GM10847 (cell line): ENCODE data around the gene LRRC36.

Experiments used
- POLR2A ChIP-seq: IDR thresholded peaks from 2 replicates; pipeline ENCODE4 v1.6.1; 2011; ENCODE audit not compliant: insufficient read length; ENCODE audit errors: extremely low read depth

Gene LRRC36

DNA sequence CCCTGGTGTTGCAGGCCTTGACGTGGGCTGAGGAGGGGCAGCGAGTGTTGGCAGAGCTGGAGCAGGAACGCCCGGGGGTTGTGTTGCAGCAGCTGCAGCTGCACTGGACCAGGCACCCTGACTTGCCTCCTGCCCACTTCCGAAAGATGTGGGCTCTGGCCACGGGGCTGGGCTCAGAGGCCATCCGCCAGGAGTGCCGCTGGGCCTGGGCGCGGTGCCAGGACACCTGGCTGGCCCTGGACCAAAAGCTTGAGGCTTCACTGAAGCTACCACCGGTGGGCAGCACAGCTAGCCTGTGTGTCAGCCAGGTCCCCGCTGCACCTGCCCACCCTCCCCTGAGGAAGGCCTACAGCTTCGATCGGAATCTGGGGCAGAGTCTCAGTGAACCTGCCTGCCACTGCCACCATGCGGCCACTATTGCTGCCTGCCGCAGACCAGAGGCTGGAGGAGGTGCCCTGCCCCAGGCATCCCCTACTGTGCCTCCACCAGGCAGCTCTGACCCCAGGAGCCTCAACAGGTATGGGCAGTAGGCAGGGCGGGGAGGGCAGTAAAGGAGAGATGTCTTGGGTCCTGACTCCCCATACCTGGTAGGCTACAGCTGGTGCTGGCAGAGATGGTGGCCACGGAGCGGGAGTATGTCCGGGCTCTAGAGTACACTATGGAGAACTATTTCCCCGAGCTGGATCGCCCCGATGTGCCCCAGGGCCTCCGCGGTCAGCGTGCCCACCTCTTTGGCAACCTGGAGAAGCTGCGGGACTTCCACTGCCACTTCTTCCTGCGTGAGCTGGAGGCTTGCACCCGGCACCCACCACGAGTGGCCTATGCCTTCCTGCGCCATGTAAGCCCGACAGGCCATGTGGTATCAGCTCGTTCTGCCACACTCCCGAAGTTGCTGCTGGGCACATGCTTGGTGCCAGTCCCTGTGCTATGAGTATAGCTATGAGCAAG lies 41.6 kb upstream of the LRRC36 start:
- no peak for TF ChIP-seq POLR2A

DNA sequence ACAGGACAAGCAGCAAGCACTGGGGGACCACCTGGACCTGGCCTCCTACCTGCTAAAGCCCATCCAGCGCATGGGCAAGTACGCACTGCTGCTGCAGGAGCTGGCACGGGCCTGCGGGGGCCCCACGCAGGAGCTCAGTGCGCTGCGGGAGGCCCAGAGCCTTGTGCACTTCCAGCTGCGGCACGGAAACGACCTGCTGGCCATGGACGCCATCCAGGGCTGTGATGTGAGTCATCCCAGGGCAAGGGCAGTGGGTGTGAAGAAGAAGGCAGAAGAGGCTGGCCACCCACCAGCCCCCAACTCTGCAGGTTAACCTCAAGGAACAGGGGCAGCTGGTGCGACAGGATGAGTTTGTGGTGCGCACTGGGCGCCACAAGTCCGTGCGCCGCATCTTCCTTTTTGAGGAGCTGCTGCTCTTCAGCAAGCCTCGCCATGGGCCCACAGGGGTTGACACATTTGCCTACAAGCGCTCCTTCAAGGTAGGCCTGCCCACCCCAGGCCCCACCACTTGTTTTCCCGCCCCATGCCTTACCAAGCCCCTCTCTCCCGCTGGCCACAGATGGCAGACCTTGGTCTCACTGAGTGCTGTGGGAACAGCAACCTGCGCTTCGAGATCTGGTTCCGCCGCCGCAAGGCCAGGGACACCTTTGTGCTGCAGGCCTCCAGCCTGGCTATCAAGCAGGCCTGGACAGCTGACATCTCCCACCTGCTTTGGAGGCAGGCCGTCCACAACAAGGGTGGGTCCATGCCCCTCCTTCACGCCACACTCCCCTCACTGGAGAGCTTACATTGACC lies 40.0 kb upstream of the LRRC36 start:
- no peak for TF ChIP-seq POLR2A

GRCh38 chr16:67287960-67288359 lies 38.7 kb upstream of the LRRC36 start:
- TF ChIP-seq POLR2A: no peak

DNA sequence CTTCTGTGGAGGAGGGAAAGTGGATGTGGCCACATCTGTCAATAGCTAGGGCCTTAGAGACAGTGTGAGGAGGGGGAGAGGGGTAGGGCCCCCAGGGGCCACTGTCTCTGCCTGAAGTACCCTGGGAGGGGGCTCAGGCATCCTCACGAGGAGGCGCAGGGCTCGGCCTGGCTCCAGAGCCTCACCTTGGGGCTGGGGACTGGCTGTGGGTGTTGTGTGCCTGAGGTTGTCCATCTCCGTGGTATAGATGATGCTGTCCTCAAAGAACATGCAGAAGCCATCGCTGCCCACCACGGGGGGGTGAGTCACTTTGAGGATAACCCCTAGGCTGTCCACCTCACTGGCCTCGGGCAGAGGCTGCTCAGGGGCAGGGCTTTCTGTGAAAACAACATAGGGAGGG lies 35.2 kb upstream of the LRRC36 start:
- no peak for TF ChIP-seq POLR2A

DNA sequence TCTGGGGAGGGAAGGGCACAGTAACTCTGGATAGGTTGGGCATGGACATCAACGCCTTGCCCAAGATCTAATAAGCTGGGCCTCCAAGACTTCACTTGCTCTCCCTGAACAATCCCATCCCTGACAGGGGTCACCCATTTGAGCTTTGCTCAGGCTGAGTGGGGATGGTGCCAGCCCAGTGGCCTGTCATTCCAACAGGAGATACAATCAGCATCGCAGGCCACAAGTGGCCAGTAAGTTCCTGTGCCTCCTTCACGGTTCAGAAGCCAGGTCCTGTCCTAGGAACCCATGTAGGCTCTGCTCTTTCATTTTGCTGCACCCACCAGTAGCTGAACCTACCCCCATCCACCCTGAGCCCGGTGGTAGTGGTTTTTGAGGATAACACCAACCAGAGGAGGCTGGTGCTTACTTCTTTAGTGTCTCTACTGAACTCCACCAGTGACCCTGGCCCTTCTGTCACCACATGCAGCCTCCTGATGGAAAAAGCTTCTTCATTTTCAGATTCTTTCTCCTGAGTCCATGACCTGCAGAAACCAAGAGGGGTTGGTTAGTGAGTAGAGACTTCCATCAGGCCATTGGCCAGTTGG lies 32.4 kb upstream of the LRRC36 start:
- TF ChIP-seq POLR2A: no peak

DNA sequence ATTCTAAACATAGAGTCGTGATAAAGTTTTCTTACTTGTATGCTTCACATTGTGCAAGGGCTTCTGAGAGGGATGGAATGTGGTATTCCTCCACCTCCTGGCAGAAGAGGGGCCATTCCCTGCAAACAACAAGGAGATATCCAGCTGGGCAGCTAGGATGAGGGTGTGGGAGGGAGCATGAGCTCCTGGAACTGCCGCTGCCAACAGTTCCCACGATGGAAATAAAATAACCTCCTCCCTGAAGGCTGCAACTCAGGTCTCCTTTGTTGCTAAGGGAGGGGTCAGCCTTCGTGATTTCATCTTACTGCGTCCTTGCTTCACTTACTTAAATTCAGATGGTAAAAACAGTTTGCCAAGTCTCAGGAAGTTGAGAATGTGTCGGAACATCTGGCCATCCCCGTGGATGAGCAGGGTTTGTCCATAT lies 31.7 kb upstream of the LRRC36 start:
- TF ChIP-seq POLR2A: no peak

- TF ChIP-seq POLR2A: no peak
Observed at GRCh38 chr16:67296420-67296819, 30.2 kb upstream of the LRRC36 start.

GRCh38 chr16:67298277-67298676 lies 28.3 kb upstream of the LRRC36 start:
- TF ChIP-seq POLR2A: no peak

DNA sequence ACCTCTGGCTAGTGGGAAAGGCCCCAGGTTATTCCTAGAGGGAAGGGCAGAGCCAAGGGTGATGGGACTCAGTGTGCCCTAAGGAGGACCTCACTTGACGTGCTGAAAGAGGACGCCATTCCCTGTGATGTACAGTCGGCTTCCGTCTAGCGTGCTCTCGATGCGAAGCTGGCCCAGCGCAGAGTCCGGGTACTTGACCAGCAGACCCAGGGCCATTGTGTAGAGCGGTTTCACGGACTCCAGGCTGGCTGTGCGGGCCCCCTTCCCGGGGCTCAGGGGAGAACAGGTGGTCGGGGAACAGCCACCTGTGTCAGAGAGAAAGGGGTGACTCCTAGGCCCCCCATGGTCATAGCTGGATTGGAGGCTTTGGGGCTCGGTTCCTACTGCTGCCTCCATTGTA lies 27.3 kb upstream of the LRRC36 start:
- no peak for TF ChIP-seq POLR2A

DNA sequence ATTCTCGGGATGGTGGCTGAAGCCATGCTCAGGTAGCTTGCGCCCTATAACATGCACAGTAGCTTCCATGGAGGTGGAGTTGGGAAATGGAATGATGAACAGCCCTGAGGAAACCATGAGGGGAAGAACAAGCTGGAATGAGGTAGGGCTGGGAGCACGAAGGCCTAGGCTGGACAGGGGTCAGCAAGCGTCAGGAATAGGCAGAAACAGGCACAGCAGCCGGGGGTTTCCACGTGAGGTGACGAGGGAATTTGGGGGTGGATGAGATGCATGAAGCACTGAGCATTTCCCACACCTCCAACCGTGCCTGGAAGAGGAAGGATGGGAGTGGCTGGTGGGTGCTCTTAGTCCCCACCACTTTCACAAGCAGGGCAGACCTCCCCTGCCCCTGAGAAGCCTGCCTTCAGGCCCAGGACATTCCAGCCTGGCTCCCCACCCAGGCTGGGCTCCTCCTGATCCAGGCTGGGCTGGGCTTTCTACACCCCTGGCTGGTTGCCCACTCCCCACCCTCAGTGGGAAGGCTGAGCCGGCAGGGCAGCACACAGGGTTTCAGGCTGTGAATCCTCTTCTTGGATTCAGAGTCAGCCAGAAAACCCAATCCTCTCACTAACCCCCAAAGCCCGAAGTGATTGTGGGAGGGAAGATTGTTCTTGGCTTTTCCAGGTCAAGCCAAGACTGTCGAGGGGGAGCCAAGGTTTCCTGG lies 25.4 kb upstream of the LRRC36 start:
- no peak for TF ChIP-seq POLR2A

GRCh38 chr16:67302076-67302475 lies 24.5 kb upstream of the LRRC36 start:
- no peak for TF ChIP-seq POLR2A

GRCh38 chr16:67302970-67303369 lies 23.6 kb upstream of the LRRC36 start:
- TF ChIP-seq POLR2A: no peak

- no peak for TF ChIP-seq POLR2A
Observed at GRCh38 chr16:67304020-67304419, 22.6 kb upstream of the LRRC36 start.

DNA sequence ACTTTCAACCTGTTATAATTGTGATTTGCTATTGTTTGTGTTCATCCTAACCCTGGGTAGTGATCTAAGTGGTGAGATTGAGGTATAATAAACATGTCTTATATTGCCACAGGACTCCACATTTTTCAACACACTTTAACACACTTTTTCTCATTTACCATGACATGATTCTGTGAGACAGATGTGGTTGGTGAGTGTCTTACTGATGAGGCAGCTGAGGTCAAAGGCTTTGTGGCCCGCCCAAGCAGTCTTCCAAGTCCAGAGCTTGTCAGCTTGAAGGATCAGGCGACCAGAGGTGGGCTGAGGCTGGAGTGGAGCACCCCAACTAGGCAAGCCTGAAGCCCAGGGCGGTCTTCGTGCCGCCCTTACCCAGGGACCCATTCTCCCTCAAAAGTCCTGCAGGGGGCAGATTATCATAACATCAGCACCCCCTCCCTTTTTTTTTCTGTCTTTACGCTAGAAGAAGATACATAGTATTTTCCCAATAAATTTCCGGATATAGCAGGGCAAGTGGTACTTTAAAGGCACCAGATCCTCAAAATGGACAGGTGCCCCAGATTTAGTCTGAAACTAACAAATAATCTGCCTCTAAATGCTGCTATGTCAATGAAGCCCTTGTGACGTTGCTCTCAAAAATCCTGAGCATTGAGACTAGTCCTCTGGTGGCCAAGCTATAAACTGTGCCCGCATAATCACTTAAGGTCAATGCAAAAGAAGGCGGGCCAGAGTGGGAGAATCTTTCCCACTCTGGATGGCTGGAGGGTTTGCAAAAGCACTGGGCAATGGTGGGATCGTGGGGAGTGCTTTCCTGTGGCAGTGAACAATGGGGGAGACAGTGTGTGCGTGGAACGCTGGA lies 21.2 kb upstream of the LRRC36 start:
- no peak for TF ChIP-seq POLR2A
